GM23338 (cell line): ENCODE data around the gene HNF4A. TPM values are rescaled to one million over a fixed set of nuclear protein-coding genes. Genes with fewer than 3 reads are reported as not detected.

Source experiments
- ATAC-seq: fragments of 200-7000 bp; cut with Tn5 transposase; 3 replicates; pipeline ENCODE4 v1.9.1; 2020
- DNase-seq: peaks from one replicate; pipeline ENCODE4 v3.0.0-alpha.2; 2015; ENCODE audit warnings: low spot score
- H2AFZ ChIP-seq: fragments of 200-600 bp; sonication (generic); 2 replicates; pipeline ENCODE4 v1.8.0; 2016; ENCODE audit warnings: antibody characterized with exemption, mild to moderate bottlenecking, moderate library complexity
- H3F3A ChIP-seq: fragments of 200-600 bp; sonication (generic); replicated peaks from 2 replicates; pipeline ENCODE4 v1.8.0; 2017; ENCODE audit warnings: antibody characterized with exemption, mixed run types, low read depth
- H3K27ac ChIP-seq: fragments of 200-600 bp; sonication (generic); 2 replicates; pipeline ENCODE4 v1.6.1; 2016; ENCODE audit warnings: low read depth
- H3K27me3 ChIP-seq: fragments of 200-600 bp; sonication (generic); 2 replicates; pipeline ENCODE4 v1.8.0; 2016; ENCODE audit warnings: mild to moderate bottlenecking, mixed run types, moderate library complexity; ENCODE audit not compliant: insufficient read depth
- H3K36me3 ChIP-seq: fragments of 200-600 bp; sonication (generic); 2 replicates; pipeline ENCODE4 v1.8.0; 2016; ENCODE audit warnings: mild to moderate bottlenecking; ENCODE audit not compliant: insufficient read depth
- H3K4me1 ChIP-seq: fragments of 200-600 bp; sonication (generic); 2 replicates; pipeline ENCODE4 v1.8.0; 2016; ENCODE audit warnings: mild to moderate bottlenecking, moderate library complexity; ENCODE audit not compliant: insufficient read depth
- H3K4me2 ChIP-seq: fragments of 200-600 bp; sonication (generic); 2 replicates; pipeline ENCODE4 v1.7.1; 2017; ENCODE audit warnings: mixed run types
- H3K4me3 ChIP-seq: fragments of 200-600 bp; sonication (generic); 2 replicates; pipeline ENCODE4 v1.6.1; 2016; ENCODE audit warnings: mixed run types
- H3K79me2 ChIP-seq: fragments of 200-600 bp; sonication (generic); replicated peaks from 2 replicates; pipeline ENCODE4 v1.8.0; 2017; ENCODE audit warnings: mild to moderate bottlenecking; ENCODE audit not compliant: insufficient read depth
- H3K9me2 ChIP-seq: fragments of 200-600 bp; sonication (generic); 2 replicates; pipeline ENCODE4 v1.8.0; 2017; ENCODE audit not compliant: insufficient read depth
- H4K20me1 ChIP-seq: fragments of 200-600 bp; sonication (generic); replicated peaks from 2 replicates; pipeline ENCODE4 v1.8.0; 2017; ENCODE audit warnings: mild to moderate bottlenecking; ENCODE audit not compliant: insufficient read depth
- H3K27ac Mint-ChIP-seq: 2 replicates; pipeline ENCODE4 v1.8.0; 2020; ENCODE audit warnings: inconsistent platforms, mild to moderate bottlenecking, moderate library complexity, mixed read lengths
- H3K27me3 Mint-ChIP-seq: 3 replicates; pipeline ENCODE4 v1.8.0; 2022; ENCODE audit warnings: low read depth, mild to moderate bottlenecking, moderate library complexity, mixed read lengths, inconsistent platforms; ENCODE audit not compliant: insufficient read depth, poor library complexity
- H3K36me3 Mint-ChIP-seq: 3 replicates; pipeline ENCODE4 v1.8.0; 2021; ENCODE audit warnings: low read depth, mild to moderate bottlenecking, inconsistent platforms, moderate library complexity, mixed read lengths
- H3K4me1 Mint-ChIP-seq: 3 replicates; pipeline ENCODE4 v1.8.0; 2020; ENCODE audit warnings: mild to moderate bottlenecking, inconsistent platforms, mixed read lengths
- H3K4me3 Mint-ChIP-seq: 3 replicates; pipeline ENCODE4 v1.8.0; 2021; ENCODE audit warnings: moderate library complexity, mild to moderate bottlenecking, inconsistent platforms, mixed read lengths
- H3K9me3 Mint-ChIP-seq: 3 replicates; pipeline ENCODE4 v1.8.0; 2020; ENCODE audit warnings: moderate library complexity, mild to moderate bottlenecking, inconsistent platforms, mixed read lengths
- EZH2phosphoT487 ChIP-seq: fragments of 200-600 bp; sonication (generic); IDR thresholded peaks from one replicate; pipeline ENCODE4 v1.8.1; 2018; ENCODE audit warnings: antibody characterized with exemption; ENCODE audit not compliant: unreplicated experiment
- JUNB ChIP-seq: IDR thresholded peaks from one replicate; pipeline ENCODE4 v1.6.1; 2016; ENCODE audit warnings: antibody characterized with exemption; ENCODE audit not compliant: unreplicated experiment
- NANOG ChIP-seq: IDR thresholded peaks from 2 replicates; pipeline ENCODE4 v1.6.1; 2016; ENCODE audit warnings: antibody characterized with exemption, borderline replicate concordance
- STAT1 ChIP-seq: IDR thresholded peaks from one replicate; pipeline ENCODE4 v1.6.1; 2016; ENCODE audit warnings: antibody characterized with exemption; ENCODE audit not compliant: unreplicated experiment
- polyA plus RNA-seq: library from polyadenylated mRNA; unstranded; fragments of >200 nt; fragmentation: Nextera tagmentation; extraction: Ambion mirVana; gene quantifications from 2 replicates; pipeline ENCODE4 v1.2.1, GENCODE V29; 2016
- total RNA-seq: library from RNA; depleted of rRNA; stranded (reverse); fragments of >200 nt; shearing (Covaris generic); gene quantifications from 2 replicates; pipeline ENCODE4 v1.2.3, GENCODE V29; 2014
- TF ChIP-seq, protein P1 (sequence below): fragments of 250-450 bp; sonication (Bioruptor Pico); IDR thresholded peaks from 2 replicates; pipeline ENCODE4 v1.5.0; 2020; ENCODE audit warnings: mild to moderate bottlenecking, moderate library complexity
- TF ChIP-seq, protein P2 (sequence below): IDR thresholded peaks from 2 replicates; pipeline ENCODE4 v1.6.1; 2016; ENCODE audit warnings: antibody characterized with exemption

The HNF4A gene
- total and polyA plus RNA-seq, 2 experiments from 2014 or later = not detected

DNA sequence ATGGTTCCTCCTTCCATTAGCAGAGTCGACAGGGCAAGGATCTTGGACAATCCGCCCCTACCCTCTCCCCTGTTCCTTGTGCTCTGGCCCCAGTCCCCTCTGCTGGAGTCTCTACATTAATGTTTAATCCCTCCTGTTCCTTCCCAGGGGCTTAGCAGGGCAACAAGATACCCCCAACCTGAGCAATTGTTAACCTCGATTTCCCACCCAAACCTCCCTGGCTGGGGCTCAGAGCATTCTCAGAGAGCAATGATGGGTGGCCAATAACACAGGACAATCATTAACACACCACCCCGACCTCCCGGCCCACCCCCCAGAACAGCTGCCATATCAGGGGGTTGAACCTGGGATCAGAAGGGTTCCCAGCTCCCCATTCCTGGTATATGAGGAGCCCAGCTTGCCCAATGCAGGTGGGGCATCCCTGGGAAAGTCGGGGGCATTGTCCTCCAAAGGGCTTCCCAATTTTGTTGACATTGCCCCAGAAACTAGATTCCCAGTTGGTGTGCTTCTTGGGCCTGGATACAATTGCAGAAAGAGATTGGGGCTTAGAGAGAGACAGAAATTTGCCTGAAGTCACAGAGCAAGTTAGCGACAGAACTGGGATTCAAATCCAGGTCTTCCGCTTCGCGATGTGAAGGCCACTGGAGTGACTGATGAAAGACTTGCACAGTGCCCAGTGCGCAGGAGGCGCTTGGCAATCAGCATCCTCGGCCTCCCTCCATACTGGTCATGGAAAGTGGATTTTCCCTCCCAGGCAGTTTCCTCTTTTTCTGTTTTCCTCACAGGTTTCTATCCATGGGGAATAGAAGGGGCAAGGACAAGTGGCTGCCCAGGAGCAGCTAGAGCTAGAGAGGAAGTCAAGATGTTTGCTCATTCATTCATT is 60.6 kb downstream of the HNF4A start:
- Histone ChIP-seq H3K36me3 (no peaks in the 10 kb centered on the region), H2AFZ (no peak overlapping the region), H3K4me2 (no peak overlapping the region), H3K27ac (no peak overlapping the region), H3K27me3 (no peaks in the 10 kb centered on the region), H3K9me2 (no peaks in the 10 kb centered on the region), H3K4me1 (no peaks in the 10 kb centered on the region), H3F3A (no peaks in the 10 kb centered on the region), H3K79me2 (no peaks in the 10 kb centered on the region), H3K4me3 (no peak overlapping the region), H4K20me1 (no peaks in the 10 kb centered on the region)
- no peak overlapping the region for H3K27ac Mint-ChIP-seq
- peaks cover 7% of the 10 kb centered on the region; the same call in 2 of the 3 replicates for H3K4me1 Mint-ChIP-seq
- TF ChIP-seq JUNB (no peak), STAT1 (no peak)
- no peaks in the 10 kb centered on the region for H3K9me3 Mint-ChIP-seq
- H3K4me3 Mint-ChIP-seq = no peak overlapping the region
- no peak for DNase-seq
- H3K36me3 Mint-ChIP-seq = no peaks in the 10 kb centered on the region
- H3K27me3 Mint-ChIP-seq = peaks cover 8% of the 10 kb centered on the region
- no peak for ATAC-seq

DNA sequence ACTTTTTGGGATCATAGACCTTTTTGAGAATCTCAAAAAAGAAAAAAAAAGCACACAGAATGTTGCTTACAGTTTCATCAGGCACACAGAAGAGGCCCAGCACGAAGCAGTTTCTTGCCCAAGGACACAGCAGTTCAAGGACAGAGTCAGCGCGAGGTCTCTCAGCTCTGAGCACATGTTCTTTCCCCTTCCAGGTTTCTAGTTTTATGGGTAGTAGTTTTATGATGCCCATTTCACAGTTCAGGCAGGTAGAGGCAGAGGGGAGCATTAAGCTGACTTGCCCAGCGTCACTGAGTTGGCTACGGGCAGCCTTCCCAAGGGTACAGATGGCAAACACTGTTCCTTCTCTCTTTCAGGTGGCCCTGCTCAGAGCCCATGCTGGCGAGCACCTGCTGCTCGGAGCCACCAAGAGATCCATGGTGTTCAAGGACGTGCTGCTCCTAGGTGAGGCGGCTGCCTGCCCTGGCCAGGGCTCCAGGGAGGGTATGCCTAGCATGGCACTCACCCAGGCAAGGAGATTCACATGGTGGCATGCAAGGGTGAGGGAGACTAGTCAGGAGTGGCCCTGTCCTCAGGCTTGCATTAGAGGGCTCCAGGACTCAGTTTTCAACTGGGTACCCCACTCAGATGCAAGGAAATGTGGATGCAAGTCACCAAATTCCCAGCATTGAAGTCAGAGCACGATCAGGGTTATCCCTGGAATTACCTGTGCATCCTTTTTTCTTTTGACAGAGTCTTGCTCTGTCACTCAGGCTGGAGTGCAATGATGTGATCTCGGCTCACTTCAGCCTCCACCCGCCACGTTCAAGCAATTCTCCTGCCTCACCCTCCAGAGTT is 62.8 kb downstream of the HNF4A start:
- H3K4me3 Mint-ChIP-seq = no peak overlapping the region
- H3K27ac Mint-ChIP-seq = no peak overlapping the region
- ATAC-seq = no peak
- H3K4me1 ChIP-seq = no peaks in the 10 kb centered on the region
- DNase-seq = no peak
- no peak overlapping the region for H3K4me2 ChIP-seq
- H3K36me3 ChIP-seq = no peaks in the 10 kb centered on the region
- H3K4me3 ChIP-seq = no peak overlapping the region
- no peak overlapping the region for H3K27ac ChIP-seq
- no peaks in the 10 kb centered on the region for H3F3A ChIP-seq
- no peaks in the 10 kb centered on the region for H3K27me3 ChIP-seq
- H2AFZ ChIP-seq = no peak overlapping the region
- H3K9me2 ChIP-seq = no peaks in the 10 kb centered on the region
- TF ChIP-seq JUNB (no peak), EZH2phosphoT487 (no peak), NANOG (no peak)
- TF ChIP-seq, protein P1, sequence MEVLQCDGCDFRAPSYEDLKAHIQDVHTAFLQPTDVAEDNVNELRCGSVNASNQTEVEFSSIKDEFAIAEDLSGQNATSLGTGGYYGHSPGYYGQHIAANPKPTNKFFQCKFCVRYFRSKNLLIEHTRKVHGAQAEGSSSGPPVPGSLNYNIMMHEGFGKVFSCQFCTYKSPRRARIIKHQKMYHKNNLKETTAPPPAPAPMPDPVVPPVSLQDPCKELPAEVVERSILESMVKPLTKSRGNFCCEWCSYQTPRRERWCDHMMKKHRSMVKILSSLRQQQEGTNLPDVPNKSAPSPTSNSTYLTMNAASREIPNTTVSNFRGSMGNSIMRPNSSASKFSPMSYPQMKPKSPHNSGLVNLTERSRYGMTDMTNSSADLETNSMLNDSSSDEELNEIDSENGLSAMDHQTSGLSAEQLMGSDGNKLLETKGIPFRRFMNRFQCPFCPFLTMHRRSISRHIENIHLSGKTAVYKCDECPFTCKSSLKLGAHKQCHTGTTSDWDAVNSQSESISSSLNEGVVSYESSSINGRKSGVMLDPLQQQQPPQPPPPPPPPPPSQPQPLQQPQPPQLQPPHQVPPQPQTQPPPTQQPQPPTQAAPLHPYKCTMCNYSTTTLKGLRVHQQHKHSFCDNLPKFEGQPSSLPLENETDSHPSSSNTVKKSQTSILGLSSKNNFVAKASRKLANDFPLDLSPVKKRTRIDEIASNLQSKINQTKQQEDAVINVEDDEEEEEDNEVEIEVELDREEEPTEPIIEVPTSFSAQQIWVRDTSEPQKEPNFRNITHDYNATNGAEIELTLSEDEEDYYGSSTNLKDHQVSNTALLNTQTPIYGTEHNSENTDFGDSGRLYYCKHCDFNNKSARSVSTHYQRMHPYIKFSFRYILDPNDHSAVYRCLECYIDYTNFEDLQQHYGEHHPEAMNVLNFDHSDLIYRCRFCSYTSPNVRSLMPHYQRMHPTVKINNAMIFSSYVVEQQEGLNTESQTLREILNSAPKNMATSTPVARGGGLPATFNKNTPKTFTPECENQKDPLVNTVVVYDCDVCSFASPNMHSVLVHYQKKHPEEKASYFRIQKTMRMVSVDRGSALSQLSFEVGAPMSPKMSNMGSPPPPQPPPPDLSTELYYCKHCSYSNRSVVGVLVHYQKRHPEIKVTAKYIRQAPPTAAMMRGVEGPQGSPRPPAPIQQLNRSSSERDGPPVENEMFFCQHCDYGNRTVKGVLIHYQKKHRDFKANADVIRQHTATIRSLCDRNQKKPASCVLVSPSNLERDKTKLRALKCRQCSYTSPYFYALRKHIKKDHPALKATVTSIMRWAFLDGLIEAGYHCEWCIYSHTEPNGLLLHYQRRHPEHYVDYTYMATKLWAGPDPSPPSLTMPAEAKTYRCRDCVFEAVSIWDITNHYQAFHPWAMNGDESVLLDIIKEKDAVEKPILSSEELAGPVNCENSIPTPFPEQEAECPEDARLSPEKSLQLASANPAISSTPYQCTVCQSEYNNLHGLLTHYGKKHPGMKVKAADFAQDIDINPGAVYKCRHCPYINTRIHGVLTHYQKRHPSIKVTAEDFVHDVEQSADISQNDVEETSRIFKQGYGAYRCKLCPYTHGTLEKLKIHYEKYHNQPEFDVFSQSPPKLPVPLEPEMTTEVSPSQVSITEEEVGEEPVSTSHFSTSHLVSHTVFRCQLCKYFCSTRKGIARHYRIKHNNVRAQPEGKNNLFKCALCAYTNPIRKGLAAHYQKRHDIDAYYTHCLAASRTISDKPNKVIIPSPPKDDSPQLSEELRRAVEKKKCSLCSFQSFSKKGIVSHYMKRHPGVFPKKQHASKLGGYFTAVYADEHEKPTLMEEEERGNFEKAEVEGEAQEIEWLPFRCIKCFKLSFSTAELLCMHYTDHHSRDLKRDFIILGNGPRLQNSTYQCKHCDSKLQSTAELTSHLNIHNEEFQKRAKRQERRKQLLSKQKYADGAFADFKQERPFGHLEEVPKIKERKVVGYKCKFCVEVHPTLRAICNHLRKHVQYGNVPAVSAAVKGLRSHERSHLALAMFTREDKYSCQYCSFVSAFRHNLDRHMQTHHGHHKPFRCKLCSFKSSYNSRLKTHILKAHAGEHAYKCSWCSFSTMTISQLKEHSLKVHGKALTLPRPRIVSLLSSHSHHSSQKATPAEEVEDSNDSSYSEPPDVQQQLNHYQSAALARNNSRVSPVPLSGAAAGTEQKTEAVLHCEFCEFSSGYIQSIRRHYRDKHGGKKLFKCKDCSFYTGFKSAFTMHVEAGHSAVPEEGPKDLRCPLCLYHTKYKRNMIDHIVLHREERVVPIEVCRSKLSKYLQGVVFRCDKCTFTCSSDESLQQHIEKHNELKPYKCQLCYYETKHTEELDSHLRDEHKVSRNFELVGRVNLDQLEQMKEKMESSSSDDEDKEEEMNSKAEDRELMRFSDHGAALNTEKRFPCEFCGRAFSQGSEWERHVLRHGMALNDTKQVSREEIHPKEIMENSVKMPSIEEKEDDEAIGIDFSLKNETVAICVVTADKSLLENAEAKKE = no peak
- TF ChIP-seq, protein P2, sequence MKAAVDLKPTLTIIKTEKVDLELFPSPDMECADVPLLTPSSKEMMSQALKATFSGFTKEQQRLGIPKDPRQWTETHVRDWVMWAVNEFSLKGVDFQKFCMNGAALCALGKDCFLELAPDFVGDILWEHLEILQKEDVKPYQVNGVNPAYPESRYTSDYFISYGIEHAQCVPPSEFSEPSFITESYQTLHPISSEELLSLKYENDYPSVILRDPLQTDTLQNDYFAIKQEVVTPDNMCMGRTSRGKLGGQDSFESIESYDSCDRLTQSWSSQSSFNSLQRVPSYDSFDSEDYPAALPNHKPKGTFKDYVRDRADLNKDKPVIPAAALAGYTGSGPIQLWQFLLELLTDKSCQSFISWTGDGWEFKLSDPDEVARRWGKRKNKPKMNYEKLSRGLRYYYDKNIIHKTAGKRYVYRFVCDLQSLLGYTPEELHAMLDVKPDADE = no peak
- no peaks in the 10 kb centered on the region for H3K9me3 Mint-ChIP-seq
- H3K4me1 Mint-ChIP-seq = no peaks in the 10 kb centered on the region
- no peaks in the 10 kb centered on the region for H3K79me2 ChIP-seq
- no peaks in the 10 kb centered on the region for H3K36me3 Mint-ChIP-seq
- peaks cover 5% of the 10 kb centered on the region for H3K27me3 Mint-ChIP-seq
- H4K20me1 ChIP-seq = no peaks in the 10 kb centered on the region
